H1 (cell line): ENCODE results near the gene HS6ST3. TPM values are rescaled to one million over a fixed set of nuclear protein-coding genes. Genes with fewer than 3 reads are reported as not detected.

Experiments used
- CTCF ChIA-PET: fragments of 300-600 bp; sonication (Branson Sonifier 250); formaldehyde crosslinking; loops from one replicate; lab custom pipeline; 2021; ENCODE audit not compliant: partially characterized antibody; lab: Charles Lee
- POLR2A ChIA-PET: fragments of 300-600 bp; sonication (Branson Sonifier 250); formaldehyde crosslinking; loops from one replicate; lab custom pipeline; 2021; ENCODE audit warnings: inconsistent platforms; ENCODE audit not compliant: partially characterized antibody; lab: Charles Lee
- DNase-seq, 2 experiments: peaks; one replicate each; pipeline versions ENCODE4 v3.0.0 to v3.0.0-alpha.2; 2010 to 2022; ENCODE audit warnings: low spot score in 2 of 2, low read depth in 1 of 2, mixed read lengths in 1 of 2
- FAIRE-seq: peaks from 2 replicates; lab custom pipeline; 2011; peaks lifted over from hg19 to GRCh38; lab: Jason Lieb, UNC
- H2AFZ ChIP-seq: 2 replicates; pipeline ENCODE4 v1.8.1; 2012; ENCODE audit warnings: low read length, inconsistent platforms
- H2AK5ac ChIP-seq: 2 replicates; pipeline ENCODE4 v1.6.1; 2013; ENCODE audit warnings: low read depth, low read length
- H2BK120ac ChIP-seq: replicated peaks from 2 replicates; pipeline ENCODE3; 2013; ENCODE audit warnings: low read depth, low read length, inconsistent platforms
- H2BK12ac ChIP-seq: 2 replicates; pipeline ENCODE4 v1.6.1; 2013; ENCODE audit warnings: low read depth, low read length
- H2BK15ac ChIP-seq: 2 replicates; pipeline ENCODE4 v1.6.1; 2013; ENCODE audit warnings: low read length
- H2BK20ac ChIP-seq: 2 replicates; pipeline ENCODE4 v1.6.1; 2013; ENCODE audit warnings: low read length
- H2BK5ac ChIP-seq: 2 replicates; pipeline ENCODE4 v1.6.1; 2013; ENCODE audit warnings: low read depth, low read length
- H3K14ac ChIP-seq: 2 replicates; pipeline ENCODE4 v1.6.1; 2013; ENCODE audit warnings: inconsistent platforms; ENCODE audit not compliant: insufficient read length
- H3K18ac ChIP-seq: 2 replicates; pipeline ENCODE4 v1.6.1; 2013; ENCODE audit warnings: low read length; ENCODE audit errors: extremely low read depth
- H3K23ac ChIP-seq: 2 replicates; pipeline ENCODE4 v1.6.1; 2013; ENCODE audit warnings: inconsistent platforms; ENCODE audit not compliant: insufficient read length
- H3K23me2 ChIP-seq: 2 replicates; pipeline ENCODE4 v1.6.1; 2013; ENCODE audit warnings: low read depth, low read length
- H3K27ac ChIP-seq: 2 replicates; pipeline ENCODE4 v1.6.1; 2011; ENCODE audit warnings: low read depth, low read length, inconsistent platforms
- H3K27me3 ChIP-seq, 4 experiments: replicated peaks in 1 of 4; 1 replicate in 1 of 4; 2 replicates in 3 of 4; pipeline versions ENCODE4 v1.6.1 to v1.8.1; 2011 to 2013; ENCODE audit warnings: low read length in 3 of 4, mild to moderate bottlenecking in 3 of 4, inconsistent platforms in 2 of 4, mixed read lengths in 2 of 4, moderate library complexity in 1 of 4; ENCODE audit not compliant: control insufficient read depth in 3 of 4, insufficient read depth in 3 of 4; ENCODE audit errors: extremely low read depth in 1 of 4
- H3K36me3 ChIP-seq, 4 experiments: 2 replicates each; pipeline versions ENCODE4 v1.6.1 to v1.8.1; 2011 to 2013; ENCODE audit warnings: mild to moderate bottlenecking in 4 of 4, low read length in 3 of 4, moderate library complexity in 2 of 4, control low read depth in 1 of 4, inconsistent platforms in 1 of 4; ENCODE audit not compliant: insufficient read depth in 4 of 4, control insufficient read depth in 2 of 4
- H3K4ac ChIP-seq: replicated peaks from 2 replicates; pipeline ENCODE3; 2013; ENCODE audit warnings: low read length, low read depth, mixed read lengths, inconsistent platforms; ENCODE audit not compliant: insufficient read length
- H3K4me1 ChIP-seq, 4 experiments: replicated peaks in 1 of 4; 1 replicate in 1 of 4; 2 replicates in 3 of 4; pipeline versions ENCODE4 v1.6.1 to v1.8.1; 2011 to 2013; ENCODE audit warnings: low read length in 3 of 4, inconsistent platforms in 2 of 4, mixed read lengths in 1 of 4; ENCODE audit not compliant: insufficient read depth in 4 of 4, control insufficient read depth in 3 of 4
- H3K4me2 ChIP-seq, 2 experiments: 2 replicates each; pipeline versions ENCODE4 v1.6.1 to v1.8.1; 2011 to 2013; ENCODE audit warnings: low read depth in 2 of 2, low read length in 2 of 2, control low read depth in 1 of 2, inconsistent platforms in 1 of 2, mild to moderate bottlenecking in 1 of 2; ENCODE audit not compliant: insufficient read depth in 1 of 2
- H3K4me3 ChIP-seq, 4 experiments: fragments of 200-600, 300-600 bp in 1 of 4; sonication (generic), shearing (Covaris generic), sonication (Bioruptor Twin) in 1 of 4; 2 replicates each; pipeline versions ENCODE4 v1.5.1 to v1.8.1; 2011 to 2016; ENCODE audit warnings: low read length in 4 of 4, low read depth in 3 of 4, control low read depth in 2 of 4, inconsistent platforms in 2 of 4, mild to moderate bottlenecking in 2 of 4, mixed read lengths in 1 of 4, moderate library complexity in 1 of 4; ENCODE audit not compliant: insufficient read depth in 2 of 4; ENCODE audit errors: extremely low read depth in 1 of 4
- H3K56ac ChIP-seq: replicated peaks from 2 replicates; pipeline ENCODE3; 2013; ENCODE audit warnings: low read depth, mild to moderate bottlenecking, mixed read lengths, low read length, inconsistent platforms; ENCODE audit not compliant: insufficient read length
- H3K79me1 ChIP-seq: 2 replicates; pipeline ENCODE4 v1.6.1; 2013; ENCODE audit warnings: low read depth, low read length, control low read depth
- H3K79me2 ChIP-seq, 2 experiments: 2 replicates each; pipeline versions ENCODE4 v1.6.1 to v1.8.1; 2012 to 2013; ENCODE audit warnings: low read length in 2 of 2, mild to moderate bottlenecking in 2 of 2, inconsistent platforms in 1 of 2; ENCODE audit not compliant: insufficient read depth in 2 of 2, control insufficient read depth in 1 of 2
- H3K9ac ChIP-seq, 4 experiments: replicated peaks in 1 of 4; 1 replicate in 1 of 4; 2 replicates in 3 of 4; pipeline versions ENCODE4 v1.6.1 to v1.8.1; 2011 to 2013; ENCODE audit warnings: low read depth in 3 of 4, low read length in 3 of 4, control low read depth in 2 of 4, mild to moderate bottlenecking in 2 of 4, moderate library complexity in 2 of 4, inconsistent platforms in 1 of 4; ENCODE audit errors: extremely low read depth in 1 of 4
- H3K9me3 ChIP-seq, 2 experiments: 2 replicates each; pipeline versions ENCODE4 v1.6.1 to v1.8.1; 2012 to 2013; ENCODE audit warnings: mild to moderate bottlenecking in 2 of 2, moderate library complexity in 2 of 2, control low read depth in 1 of 2, inconsistent platforms in 1 of 2, low read depth in 1 of 2, low read length in 1 of 2, mixed read lengths in 1 of 2; ENCODE audit not compliant: insufficient read depth in 2 of 2
- H4K20me1 ChIP-seq, 2 experiments: replicated peaks in 1 of 2; 2 replicates each; pipeline versions ENCODE3 to v1.8.1; 2011 to 2013; ENCODE audit warnings: inconsistent platforms in 2 of 2, low read length in 2 of 2, mild to moderate bottlenecking in 1 of 2; ENCODE audit not compliant: insufficient read depth in 2 of 2, control insufficient read depth in 1 of 2
- H4K5ac ChIP-seq: 2 replicates; pipeline ENCODE4 v1.6.1; 2013; ENCODE audit warnings: low read length, low read depth, mixed read lengths, inconsistent platforms; ENCODE audit not compliant: insufficient read length
- H4K8ac ChIP-seq: 2 replicates; pipeline ENCODE4 v1.8.0; 2013; ENCODE audit warnings: mild to moderate bottlenecking, moderate library complexity, low read length, inconsistent platforms; ENCODE audit not compliant: insufficient read depth; ENCODE audit errors: extremely low read depth
- H4K91ac ChIP-seq: replicated peaks from 2 replicates; pipeline ENCODE3; 2013; ENCODE audit warnings: low read length, mixed read lengths, inconsistent platforms; ENCODE audit not compliant: insufficient read length
- CEBPB ChIP-seq: IDR thresholded peaks from 2 replicates; pipeline ENCODE4 v1.6.1; 2012; ENCODE audit warnings: low read depth, low read length
- CREB1 ChIP-seq: IDR thresholded peaks from 2 replicates; pipeline ENCODE4 v1.6.1; 2012; ENCODE audit warnings: inconsistent platforms
- FOSL1 ChIP-seq: IDR thresholded peaks from 2 replicates; pipeline ENCODE4 v1.6.1; 2011; ENCODE audit warnings: mild to moderate bottlenecking, low read depth, low read length, moderate library complexity; ENCODE audit not compliant: insufficient read depth
- KDM1A ChIP-seq: fragments of 200-600, 300-600 bp; sonication (generic); IDR thresholded peaks from 2 replicates; pipeline ENCODE4 v1.7.1; 2016; ENCODE audit warnings: mild to moderate bottlenecking, low read length, borderline replicate concordance
- KDM5A ChIP-seq: fragments of 200-600 bp; IDR thresholded peaks from 2 replicates; pipeline ENCODE4 v1.7.1; 2012; ENCODE audit warnings: mild to moderate bottlenecking, low read length, inconsistent platforms, mixed read lengths
- NANOG ChIP-seq: IDR thresholded peaks from 2 replicates; pipeline ENCODE4 v1.6.1; 2011; ENCODE audit warnings: low read length, low read depth, mild to moderate bottlenecking, inconsistent platforms; ENCODE audit not compliant: insufficient read depth, poor library complexity, severe bottlenecking
- SAP30 ChIP-seq: fragments of 300-600 bp; sonication (generic); IDR thresholded peaks from 2 replicates; pipeline ENCODE4 v1.7.1; 2012; ENCODE audit warnings: low read length, moderate library complexity, mild to moderate bottlenecking, inconsistent platforms; ENCODE audit not compliant: insufficient read depth, insufficient replicate concordance
- TBP ChIP-seq: IDR thresholded peaks from 2 replicates; pipeline ENCODE4 v1.6.1; 2011; ENCODE audit warnings: low read depth, low read length, improper control_type of control experiment
- WGBS, 2 experiments: shearing (Covaris generic) in 1 of 2; methylation state at CpG; one replicate each; pipeline versions ENCODE4 v1.1.6 to v1.1.7; 2013 to 2015; ENCODE audit warnings: low lambda C conversion rate in 2 of 2, mixed read lengths in 2 of 2, inconsistent platforms in 1 of 2, low coverage in 1 of 2, missing lambda C conversion rate in 1 of 2; ENCODE audit not compliant: insufficient replicate concordance in 2 of 2, insufficient coverage in 1 of 2, insufficient read length in 1 of 2; ENCODE audit errors: extremely low coverage in 1 of 2, missing lambda C conversion rate in 1 of 2; 5-methylcytosine and 5-hydroxymethylcytosine counted together
- polyA plus RNA-seq, 7 experiments: library from polyadenylated mRNA; depleted of rRNA in 3 of 7; stranded (reverse) in 5 of 7; unstranded in 2 of 7; fragments of >200 nt in 5 of 7; fragments of 200-250 nt in 2 of 7; gene quantifications; 1 replicate in 5 of 7; 2 replicates in 1 of 7; 4 replicates in 1 of 7; pipeline versions ENCODE4 v1.2.1 to v1.2.3, GENCODE V29; 2011 to 2013; ENCODE audit warnings: missing spikeins in 2 of 7, mixed read lengths in 2 of 7
- total RNA-seq: library from RNA; stranded (reverse); fragmentation: NEBNext Ultra II Directional; extraction: Animal tissue kit (Norgen Biotek cat#: 25700); gene quantifications from 2 replicates; pipeline ENCODE4 v1.2.1, GENCODE V29; 2021
- TF ChIP-seq, protein P1 (sequence below): IDR thresholded peaks from 2 replicates; pipeline ENCODE4 v1.6.1; 2012; ENCODE audit warnings: inconsistent platforms

The HS6ST3 gene
- total and polyA plus RNA-seq, 2 of the 8 experiments (the other 6 are each of a cell fraction or from before 2014, with no cell fraction given) = 0.45 to 1.2 TPM

DNA sequence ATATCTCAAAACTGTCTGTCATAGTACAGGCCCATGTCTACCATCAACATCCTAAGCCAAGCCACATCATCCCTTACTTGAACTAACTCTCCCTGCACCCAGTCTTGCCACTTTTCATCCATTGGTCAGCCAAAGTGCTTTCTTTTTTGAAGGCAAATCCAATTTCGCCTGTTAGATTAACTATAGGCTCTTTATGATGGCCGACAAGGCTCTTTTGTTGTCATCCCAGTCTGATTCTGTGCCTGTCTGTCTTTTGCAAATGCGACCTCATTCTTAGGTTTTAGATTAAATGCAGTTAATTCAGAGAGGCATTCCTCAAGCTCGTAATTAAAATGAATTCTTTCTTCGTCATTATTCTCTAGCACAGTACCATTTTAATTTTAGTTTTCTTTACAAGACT, 148.3 kb downstream of the HS6ST3 start:
- Histone ChIP-seq H2BK20ac (no peak overlapping the region), H3K79me1 (no peaks in the 10 kb centered on the region), H3K14ac (no peak overlapping the region), H3K4me1 (peaks cover 0 to 3% (median 1%) of the 10 kb centered on the region in 4 experiments; a peak in 4 of 7 replicates), H3K4me3 (no peak overlapping the region), H3K27me3 (no peaks in the 10 kb centered on the region), H2BK15ac (no peak overlapping the region), H4K20me1 (no peaks in the 10 kb centered on the region), H3K36me3 (no peaks in the 10 kb centered on the region), H2BK12ac (no peak overlapping the region), H2AFZ (no peak overlapping the region), H3K4ac (no peak overlapping the region), H2BK5ac (no peak overlapping the region), H3K27ac (no peak overlapping the region), H3K4me2 (no peak overlapping the region), H3K9me3 (no peaks in the 10 kb centered on the region; a peak in 1 of 4 replicates), H3K9ac (no peak overlapping the region), H4K8ac (no peak overlapping the region), H4K91ac (no peak overlapping the region), H4K5ac (no peak overlapping the region), H3K23me2 (no peaks in the 10 kb centered on the region), H3K56ac (no peak overlapping the region), H2AK5ac (no peak overlapping the region), H3K79me2 (no peaks in the 10 kb centered on the region), H3K18ac (no peak overlapping the region), H3K23ac (no peak overlapping the region), H2BK120ac (no peak overlapping the region)
- ChIA-PET CTCF (interaction anchor here (1.1 kb wide), 1 partner anchor 100 kb away, joined by 3 read pairs; no protein-coding TSS in a partner anchor), POLR2A (no interaction called here)
- FAIRE-seq (no peak), DNase-seq (no peak)
- 70% methylated on average over 5 of the region's 5 CpGs; no CpG with 5 or more reads in 1 of the 2 experiments for WGBS, 2 experiments
- no peak for TF ChIP-seq KDM5A
- TF ChIP-seq, protein P1, sequence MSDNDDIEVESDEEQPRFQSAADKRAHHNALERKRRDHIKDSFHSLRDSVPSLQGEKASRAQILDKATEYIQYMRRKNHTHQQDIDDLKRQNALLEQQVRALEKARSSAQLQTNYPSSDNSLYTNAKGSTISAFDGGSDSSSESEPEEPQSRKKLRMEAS = no peak
- no peak for TF ChIP-seq KDM1A
- no peak for TF ChIP-seq CEBPB
- no peak for TF ChIP-seq TBP
- TF ChIP-seq SAP30 = no peak
- TF ChIP-seq NANOG = no peak
- TF ChIP-seq CREB1 = no peak
- no peak for TF ChIP-seq FOSL1
